GM21526 (cell line): Measurements from ENCODE around the gene VEZT.
"Not testable (repeated sequence)": the region's sequence is repeated elsewhere in the genome, so short reads cannot be mapped to it uniquely, and the experiment has no call there.

ENCODE experiments used
- ATAC-seq: cut with Tn5 transposase; IDR thresholded peaks from one replicate; pipeline ENCODE4 v1.9.1; 2021; ENCODE audit warnings: moderate library complexity; ENCODE audit not compliant: unreplicated experiment, low FRiP score

Gene VEZT

DNA sequence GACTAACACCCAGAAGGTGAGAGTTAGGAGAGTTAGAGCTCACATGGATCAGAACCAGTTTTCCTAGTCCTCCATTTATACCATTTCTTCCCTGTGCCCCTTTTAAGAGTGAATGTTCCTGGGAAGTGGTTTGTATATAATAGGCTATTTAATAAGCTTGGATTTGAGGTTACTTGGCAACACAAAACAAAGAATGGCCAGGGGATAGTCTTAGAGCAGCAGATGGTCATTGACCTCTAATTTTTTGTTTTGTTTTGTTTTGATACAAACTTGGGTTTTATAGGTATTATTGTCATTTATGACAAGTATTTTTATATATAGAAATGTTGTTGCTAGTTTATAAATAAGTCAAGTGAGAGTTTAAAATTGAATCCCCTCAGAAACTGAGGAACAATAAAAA is 35.8 kb downstream of the VEZT start:
- ATAC-seq, result no peak

DNA sequence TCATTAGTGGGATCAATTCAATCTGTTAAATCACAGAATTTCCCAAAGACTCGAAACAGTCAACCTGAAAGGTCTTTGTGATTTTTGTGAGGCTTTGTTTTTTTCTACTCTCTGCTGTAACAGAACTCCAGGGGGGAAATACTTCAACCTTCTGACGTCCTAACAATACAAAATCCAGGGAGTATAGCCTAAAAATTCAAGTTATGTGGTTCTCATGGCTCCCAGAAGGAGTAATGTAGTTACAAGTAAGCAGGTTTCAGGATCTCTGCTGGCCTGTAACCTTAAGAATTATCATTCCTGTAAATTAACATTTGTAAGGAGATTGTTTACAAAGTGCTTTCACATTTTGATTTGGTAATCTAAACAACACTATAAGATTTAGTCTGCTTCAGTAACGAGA is 39.9 kb downstream of the VEZT start:
- ATAC-seq, result no peak

DNA sequence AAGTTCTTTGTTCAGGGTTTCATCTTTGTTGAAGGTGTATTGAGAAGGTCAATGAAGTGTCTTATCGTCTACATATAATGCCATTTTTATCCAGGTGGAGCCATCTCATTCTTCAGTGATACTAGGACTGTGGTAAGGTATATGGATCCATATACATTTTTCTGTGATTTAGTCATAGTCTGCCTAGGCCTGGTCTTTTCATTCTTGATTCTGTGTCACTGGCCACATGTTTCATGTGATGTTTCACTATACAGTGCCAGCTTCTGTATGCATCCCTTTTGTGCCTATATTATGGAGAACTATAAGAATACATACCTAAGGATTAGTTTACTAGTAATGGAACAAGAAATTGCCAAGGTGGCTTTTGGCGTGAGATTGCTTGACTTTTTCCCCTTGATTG is 40.5 kb downstream of the VEZT start:
- ATAC-seq, result no peak

DNA sequence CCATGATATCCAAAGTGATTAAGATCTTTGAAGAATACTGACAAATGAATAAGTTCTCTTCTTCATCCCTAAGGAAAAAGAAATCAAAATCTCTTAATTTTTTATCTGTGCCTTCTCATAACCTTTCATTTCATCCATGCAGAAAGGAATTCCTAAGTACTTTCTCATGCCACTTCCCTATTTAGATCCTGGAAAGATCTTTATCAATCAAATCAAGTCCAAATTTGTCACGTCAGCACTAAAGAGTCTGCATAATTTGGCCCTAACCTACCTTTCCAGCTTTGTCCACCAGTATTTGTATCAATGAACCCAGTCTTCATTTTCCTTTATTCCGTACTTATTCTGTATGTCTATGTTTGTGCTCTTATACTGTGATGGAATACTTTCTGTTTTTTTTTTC is 41.2 kb downstream of the VEZT start:
- no peak for ATAC-seq

DNA sequence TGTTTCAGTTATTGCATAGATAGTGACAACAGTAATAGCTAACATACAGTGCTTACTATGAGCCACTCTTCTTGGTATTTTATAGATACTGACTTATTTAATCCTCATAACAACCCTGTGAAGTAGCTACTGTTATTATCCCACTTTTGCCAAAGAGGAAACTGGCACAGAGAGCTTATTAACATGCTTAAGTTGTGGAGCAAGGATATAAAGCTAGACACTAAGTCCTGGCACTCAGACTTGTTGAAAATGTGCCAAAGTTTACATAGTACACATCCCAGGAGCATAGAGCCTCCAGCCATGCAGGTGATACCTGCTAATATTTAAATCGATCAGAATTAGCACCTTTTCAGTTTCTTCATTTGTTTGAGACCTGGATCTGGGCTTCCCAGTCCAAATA is 41.8 kb downstream of the VEZT start:
- no peak for ATAC-seq

DNA sequence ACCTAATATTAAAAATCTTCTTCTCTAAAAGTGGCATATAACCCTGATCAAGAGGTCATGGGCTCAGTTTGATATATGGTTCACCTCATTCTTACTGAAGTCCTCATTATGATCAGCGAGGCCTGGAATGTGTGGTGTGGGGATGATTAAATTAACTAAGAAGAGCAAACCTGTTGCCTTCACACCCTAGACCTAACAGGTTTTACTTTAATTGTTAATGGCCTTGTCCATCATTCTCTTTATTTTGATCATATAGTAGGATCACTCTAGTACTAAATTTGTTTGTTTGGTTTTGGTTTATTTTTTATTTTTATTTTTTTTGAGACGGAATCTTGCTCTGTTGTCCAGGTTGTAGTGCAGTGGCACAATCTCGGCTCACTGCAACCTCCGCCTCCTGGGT is 43.5 kb downstream of the VEZT start:
- no peak for ATAC-seq

DNA sequence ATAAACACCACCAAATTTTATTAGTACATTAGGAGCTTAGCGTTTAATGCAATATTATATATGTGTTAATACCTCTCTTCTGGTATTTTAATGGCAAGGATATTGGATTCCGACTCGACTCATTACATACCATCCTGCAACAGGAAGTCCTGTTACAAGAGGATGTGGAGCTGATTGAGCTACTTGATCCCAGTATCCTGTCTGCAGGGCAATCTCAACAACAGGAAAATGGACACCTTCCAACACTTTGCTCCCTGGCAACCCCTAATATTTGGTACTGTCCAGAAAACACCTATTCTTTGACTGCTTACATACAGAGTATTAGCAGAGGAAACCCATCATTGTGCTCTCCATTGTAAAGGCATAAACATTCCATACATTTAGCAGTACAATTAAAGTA is 45.2 kb downstream of the VEZT start:
- ATAC-seq, result no peak

DNA sequence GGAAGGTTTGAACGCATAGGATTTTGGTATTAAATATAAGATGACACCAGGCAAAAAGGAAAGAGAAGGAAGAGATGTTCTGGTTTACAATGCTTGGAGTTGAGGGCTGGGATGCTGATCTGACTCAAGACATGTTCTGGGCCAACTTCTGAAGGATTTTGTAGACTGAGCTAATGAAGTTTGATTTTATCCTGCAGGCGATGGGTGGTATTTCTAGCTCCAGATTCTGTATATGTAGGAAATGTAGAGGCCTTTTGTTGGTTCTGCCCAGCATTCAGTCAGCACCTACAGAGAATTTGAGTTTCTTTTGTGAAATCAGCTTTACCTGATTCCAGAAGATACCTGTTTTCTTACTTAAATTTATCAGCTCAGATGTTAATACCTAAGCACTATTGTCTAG is 48.2 kb downstream of the VEZT start:
- no peak for ATAC-seq

DNA sequence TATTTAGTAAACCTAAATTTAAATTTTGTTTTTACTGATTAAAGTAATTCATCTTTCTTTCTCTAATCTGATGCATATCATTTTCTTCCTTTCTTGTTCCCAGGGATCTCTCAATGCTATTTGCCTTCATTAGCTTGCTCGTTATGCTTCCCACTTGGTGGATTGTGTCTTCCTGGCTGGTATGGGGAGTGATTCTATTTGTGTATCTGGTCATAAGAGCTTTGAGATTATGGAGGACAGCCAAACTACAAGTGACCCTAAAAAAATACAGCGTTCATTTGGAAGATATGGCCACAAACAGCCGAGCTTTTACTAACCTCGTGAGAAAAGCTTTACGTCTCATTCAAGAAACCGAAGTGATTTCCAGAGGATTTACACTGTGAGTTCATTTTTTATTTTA is 48.6 kb downstream of the VEZT start:
- no peak for ATAC-seq

DNA sequence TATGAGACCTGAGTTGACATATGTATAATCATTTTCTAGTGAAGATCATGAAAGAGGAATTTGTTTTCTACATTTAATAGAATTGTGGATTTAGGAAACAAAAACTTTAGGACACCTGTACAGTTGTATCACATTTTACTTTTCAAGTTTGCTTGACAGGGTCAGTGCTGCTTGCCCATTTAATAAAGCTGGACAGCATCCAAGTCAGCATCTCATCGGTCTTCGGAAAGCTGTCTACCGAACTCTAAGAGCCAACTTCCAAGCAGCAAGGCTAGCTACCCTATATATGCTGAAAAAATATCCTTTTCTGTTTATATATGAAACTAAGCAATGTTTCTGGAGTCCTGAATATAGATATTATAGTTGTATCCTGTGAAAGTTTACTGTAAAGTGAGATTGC is 52.3 kb downstream of the VEZT start:
- ATAC-seq, result no peak

DNA sequence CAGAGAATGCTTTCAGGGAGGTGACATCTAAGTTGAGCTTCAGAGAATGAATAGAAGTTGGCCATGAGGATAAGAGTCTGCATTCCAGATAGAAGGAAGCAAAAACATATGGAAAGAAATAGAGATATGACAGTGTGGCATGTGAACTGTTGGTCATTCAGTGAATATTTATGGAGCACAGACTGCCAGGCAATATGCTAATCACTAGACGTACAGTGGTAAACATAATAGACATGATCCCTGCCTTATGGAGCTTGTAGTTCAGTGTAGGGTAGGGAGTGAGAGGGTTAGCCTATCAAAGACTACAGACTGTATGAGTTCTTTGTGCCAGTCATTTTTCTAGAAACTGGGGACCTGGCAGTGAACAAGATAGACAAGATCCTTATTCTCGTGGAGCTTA is 53.9 kb downstream of the VEZT start:
- no peak for ATAC-seq

DNA sequence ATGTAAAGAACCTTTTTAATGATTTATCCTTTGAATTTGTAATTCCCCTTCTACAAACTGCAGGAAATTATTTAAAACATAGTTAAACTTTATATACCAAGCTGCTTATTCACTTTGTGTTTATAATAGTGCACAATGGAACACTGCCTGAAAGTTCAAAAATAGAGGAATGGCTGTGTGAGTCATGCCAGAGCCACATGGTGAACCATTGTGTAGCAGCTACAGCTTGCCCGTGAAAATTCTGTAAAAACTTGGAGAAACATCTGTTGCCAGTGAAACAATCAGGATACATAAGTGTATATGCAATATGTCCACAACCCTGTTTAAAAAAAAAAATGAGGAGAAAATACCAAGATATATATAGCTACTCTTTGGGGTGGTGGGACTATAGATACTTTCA is 59.5 kb downstream of the VEZT start:
- no peak for ATAC-seq

DNA sequence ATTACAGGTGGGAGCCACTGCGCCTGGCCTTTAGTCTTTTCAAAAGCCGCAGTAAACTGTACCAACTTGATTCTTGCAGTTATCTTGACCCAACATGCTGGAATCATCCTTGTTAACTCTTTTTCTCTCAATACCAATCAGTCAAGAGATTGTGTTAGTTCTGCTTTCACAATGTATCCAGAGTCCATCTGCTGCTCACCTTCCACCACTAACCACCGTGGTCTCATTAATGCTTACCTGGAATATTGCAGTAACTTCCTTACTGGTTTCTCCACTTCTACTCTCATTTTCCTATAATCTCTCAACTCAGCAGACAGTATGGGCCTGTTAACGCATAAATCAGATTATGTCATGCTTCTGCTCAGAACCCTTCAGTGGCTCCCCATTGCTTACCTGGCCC is 62.2 kb downstream of the VEZT start:
- no peak for ATAC-seq

DNA sequence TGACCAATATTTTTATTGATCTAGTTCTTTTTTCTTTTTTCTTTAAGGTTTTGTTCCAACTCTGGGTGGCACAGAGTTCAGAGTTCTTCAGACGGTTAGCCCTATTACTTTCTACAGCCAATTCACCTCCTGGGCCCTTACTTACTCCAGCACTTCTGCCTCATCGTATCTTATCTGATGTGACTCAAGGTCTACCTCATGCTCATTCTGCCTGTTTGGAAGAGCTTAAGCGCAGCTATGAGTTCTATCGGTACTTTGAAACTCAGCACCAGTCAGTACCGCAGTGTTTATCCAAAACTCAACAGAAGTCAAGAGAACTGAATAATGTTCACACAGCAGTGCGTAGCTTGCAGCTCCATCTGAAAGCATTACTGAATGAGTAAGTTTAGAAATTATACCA is 64.7 kb downstream of the VEZT start:
- no peak for ATAC-seq

DNA sequence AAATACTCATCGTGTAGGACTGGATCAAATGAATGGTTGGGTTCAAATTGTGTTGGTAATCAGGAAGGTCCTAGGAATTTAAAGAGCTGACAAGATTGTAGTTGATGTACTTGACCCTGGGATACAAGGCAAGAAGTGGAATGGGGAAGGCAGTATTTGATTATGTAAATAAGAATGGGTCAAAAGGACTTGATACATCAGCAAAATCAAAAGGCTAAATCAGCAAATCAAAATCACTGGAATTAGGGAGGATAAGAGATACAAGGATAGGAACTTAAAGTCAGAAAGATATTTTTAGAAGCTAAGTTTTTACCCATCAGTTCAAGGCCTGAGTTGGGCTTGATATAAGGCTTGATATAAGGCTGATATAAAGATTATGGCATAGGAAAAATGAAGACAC is 65.8 kb downstream of the VEZT start:
- no peak for ATAC-seq

DNA sequence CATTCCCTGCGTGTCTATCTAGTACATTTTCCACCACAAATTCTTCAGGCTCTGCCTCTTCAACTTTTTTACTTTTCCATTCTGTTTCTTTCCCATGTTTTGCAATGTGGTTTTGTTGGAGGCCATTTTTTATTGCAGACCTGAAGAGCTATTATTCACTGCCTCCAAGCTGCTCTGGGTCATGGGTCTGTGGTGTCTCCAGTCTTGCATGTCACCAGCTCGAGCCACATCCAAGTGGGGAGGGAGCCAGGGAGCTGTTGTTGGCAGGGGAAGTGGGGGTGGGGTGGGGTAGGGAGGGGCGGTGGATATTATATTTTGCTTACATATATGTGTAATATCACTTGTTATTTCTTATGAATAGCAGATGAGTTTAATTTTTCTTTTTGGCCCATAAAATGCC is 69.1 kb downstream of the VEZT start:
- no peak for ATAC-seq

DNA sequence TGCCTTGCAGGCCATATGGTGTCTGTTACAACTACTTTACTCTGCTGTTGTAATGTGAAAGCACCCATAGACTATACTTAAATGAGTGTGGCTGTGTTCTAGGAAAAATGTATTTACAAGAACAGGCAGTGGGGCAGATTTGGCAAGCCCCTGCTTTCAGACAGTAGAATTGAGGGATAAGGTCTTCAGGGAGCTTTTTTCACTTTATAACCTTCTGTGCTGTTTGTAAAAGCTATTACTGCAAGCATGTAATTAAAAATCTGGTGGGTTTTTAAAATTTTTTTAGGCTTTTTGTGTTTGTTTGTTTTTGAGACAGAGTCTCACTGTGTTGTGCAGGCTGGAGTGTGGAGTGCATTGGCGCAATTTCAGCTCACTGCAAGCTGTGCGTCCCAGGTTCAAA is 73.9 kb downstream of the VEZT start:
- no peak for ATAC-seq

DNA sequence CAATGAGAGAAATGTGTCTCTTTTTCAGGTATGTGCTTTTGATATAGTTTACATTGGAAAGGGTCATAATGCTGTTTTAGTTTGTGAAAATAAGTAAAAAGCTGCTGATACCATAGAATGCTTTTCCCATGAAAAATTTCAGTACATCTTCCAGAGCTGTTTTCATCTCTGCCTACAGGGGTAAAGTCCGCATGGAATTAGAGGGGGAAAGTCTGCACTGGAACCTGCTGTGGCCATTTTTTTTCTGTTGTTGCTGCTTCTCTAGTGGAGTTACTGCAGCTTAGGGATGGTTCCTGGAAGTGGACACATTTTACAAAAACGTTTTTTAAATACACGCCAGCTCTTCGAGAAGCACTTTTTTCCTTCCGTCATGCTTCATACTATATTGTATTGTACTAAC is 81.3 kb downstream of the VEZT start:
- ATAC-seq, result no peak

DNA sequence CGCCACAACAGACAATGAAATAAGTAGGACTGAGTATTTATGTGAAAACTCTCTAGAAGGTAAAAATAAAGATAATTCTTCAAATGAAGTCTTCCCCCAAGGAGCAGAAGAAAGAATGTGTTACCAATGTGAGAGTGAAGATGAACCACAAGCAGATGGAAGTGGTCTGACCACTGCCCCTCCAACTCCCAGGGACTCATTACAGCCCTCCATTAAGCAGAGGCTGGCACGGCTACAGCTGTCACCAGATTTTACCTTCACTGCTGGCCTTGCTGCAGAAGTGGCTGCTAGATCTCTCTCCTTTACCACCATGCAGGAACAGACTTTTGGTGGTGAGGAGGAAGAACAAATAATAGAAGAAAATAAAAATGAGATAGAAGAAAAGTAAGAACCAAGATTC is 82.7 kb downstream of the VEZT start:
- ATAC-seq, result no peak

DNA sequence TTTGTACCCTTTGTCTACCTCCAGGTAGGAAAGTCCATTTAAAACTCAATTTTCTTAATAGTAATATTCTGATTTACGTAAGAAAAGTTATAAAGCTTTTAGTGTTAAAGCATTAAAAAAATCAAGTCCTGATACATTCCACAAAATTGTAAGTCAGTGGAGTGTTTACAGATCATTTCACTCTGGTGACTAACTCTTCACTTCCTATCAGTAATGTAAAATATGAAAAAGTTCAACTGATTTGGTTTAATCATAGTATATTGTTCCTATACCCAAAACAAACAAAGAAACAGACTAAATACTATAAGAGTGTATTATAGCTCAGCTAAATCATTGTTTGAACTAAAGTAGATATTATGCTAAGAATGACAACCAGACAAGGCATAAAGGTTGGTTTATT is 85.9 kb downstream of the VEZT start:
- ATAC-seq, result no peak

DNA sequence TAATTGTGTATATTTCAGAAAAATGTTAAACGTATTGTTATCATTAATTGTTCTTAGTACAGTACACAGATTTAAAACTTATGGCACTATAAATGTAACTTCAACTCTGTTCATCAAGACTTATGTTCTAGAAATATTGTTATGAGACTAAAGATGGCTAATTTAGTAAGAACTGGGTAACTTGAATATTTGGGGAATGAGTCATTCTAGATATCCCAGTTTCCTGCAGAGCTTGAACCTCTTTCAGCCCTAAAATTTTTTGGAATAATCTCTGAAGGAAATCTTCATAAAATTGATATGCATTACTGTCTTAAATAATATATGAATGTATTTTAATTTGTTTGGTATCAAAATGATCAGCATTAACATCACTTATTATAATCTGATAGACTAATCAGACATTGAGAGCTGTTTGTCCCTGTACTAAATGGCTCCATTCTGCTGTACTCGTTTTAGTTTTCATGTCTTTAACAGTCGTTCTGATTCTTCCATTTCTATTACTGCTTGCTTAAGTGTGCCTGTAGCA is 87.1 kb downstream of the VEZT start:
- ATAC-seq, result no peak

DNA sequence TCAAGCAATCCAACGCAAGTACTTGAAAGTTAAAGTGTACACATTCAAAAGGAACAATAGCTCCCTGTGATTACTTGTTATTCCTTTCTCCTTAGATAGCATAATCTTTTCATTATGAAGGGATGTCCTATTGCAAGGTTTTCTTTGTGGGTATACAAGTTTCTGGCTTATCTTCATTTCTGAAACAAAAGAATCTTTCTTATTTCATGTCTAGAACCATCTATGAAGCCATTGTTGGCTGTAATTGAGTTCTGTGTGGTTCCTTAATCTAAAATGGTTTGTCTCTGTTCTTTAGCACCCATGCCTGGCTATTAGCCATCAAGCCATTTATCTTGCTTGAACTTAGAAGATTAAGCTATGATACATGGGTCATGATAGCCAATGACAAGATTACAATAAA is 95.0 kb downstream of the VEZT start:
- no peak for ATAC-seq

DNA sequence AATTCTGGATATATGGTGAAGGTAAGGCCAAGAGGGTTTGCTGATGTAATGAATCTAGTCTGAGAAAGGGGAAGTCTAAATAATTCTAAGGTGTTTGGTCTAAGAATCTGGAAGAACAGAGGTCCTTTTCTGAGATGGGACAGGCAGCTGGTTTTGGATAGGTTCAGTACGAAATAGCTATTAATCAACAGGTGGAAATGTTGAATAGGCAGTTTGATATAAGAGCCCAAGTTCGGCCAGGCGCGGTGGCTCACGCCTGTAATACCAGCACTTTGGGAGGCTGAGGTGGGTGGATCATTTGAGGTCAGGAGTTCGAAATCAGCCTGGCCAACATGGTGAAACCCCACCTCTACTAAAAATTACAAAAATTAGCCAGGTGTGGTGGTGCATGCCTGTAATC is 97.1 kb downstream of the VEZT start:
- not testable (repeated sequence) for ATAC-seq

DNA sequence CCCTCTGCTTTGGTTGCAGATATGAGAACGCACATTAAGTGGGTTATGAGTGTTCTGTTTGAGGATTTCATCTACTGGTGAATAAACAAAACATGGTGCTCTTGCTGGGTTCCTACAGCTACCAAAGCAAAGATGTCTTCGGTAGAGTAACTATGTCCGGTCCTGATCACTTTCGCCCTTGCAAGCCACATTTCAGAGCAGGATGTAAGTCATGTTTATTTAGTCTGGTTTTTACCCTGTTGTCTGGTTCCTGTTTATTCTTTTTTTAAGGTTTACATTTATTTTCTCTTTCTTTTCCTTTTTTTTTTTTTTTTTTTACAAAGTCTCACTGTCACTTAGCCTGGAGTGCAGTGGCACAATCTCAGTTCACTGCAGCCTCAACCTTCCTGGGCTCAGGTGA is 99.2 kb downstream of the VEZT start:
- no peak for ATAC-seq
